Glutamatergic neuron (in vitro differentiated cells): ENCODE results near the gene EIF2B5. TPM values are rescaled to one million over a fixed set of nuclear protein-coding genes. Genes with fewer than 3 reads are reported as not detected.

Experiments used
- DNase-seq: peaks from one replicate; pipeline ENCODE4 v3.0.0; 2022
- H3K27ac Mint-ChIP-seq: one replicate; pipeline ENCODE4 v1.8.0; 2020; ENCODE audit warnings: mild to moderate bottlenecking, mixed read lengths, inconsistent platforms; ENCODE audit not compliant: unreplicated experiment
- H3K27me3 Mint-ChIP-seq: one replicate; pipeline ENCODE4 v1.8.0; 2020; ENCODE audit warnings: mild to moderate bottlenecking, moderate library complexity, mixed read lengths, inconsistent platforms; ENCODE audit not compliant: unreplicated experiment
- H3K36me3 Mint-ChIP-seq: one replicate; pipeline ENCODE4 v1.8.0; 2020; ENCODE audit warnings: mild to moderate bottlenecking, mixed read lengths, inconsistent platforms; ENCODE audit not compliant: unreplicated experiment
- H3K4me1 Mint-ChIP-seq: one replicate; pipeline ENCODE4 v1.8.0; 2020; ENCODE audit warnings: mild to moderate bottlenecking, low read depth, mixed read lengths, inconsistent platforms; ENCODE audit not compliant: unreplicated experiment
- H3K4me3 Mint-ChIP-seq: one replicate; pipeline ENCODE4 v1.8.0; 2020; ENCODE audit warnings: mild to moderate bottlenecking, mixed read lengths, inconsistent platforms; ENCODE audit not compliant: unreplicated experiment
- H3K9me3 Mint-ChIP-seq: one replicate; pipeline ENCODE4 v1.8.0; 2020; ENCODE audit warnings: mild to moderate bottlenecking, moderate library complexity, mixed read lengths, inconsistent platforms; ENCODE audit not compliant: unreplicated experiment
- total RNA-seq: library from RNA; stranded (reverse); fragmentation: NEBNext Ultra II Directional; extraction: Animal tissue kit (Norgen Biotek cat#: 25700); gene quantifications from one replicate; pipeline ENCODE4 v1.2.1, GENCODE V29; 2021; ENCODE audit not compliant: unreplicated experiment
- TF ChIP-seq, protein P1 (sequence below): fragments of 200-600 bp; sonication (generic); IDR thresholded peaks from one replicate; pipeline ENCODE4 v1.5.0; 2021; ENCODE audit not compliant: partially characterized antibody, unreplicated experiment

Gene EIF2B5
- total RNA-seq, 1 donor from 2014 or later: 41.6 TPM

DNA sequence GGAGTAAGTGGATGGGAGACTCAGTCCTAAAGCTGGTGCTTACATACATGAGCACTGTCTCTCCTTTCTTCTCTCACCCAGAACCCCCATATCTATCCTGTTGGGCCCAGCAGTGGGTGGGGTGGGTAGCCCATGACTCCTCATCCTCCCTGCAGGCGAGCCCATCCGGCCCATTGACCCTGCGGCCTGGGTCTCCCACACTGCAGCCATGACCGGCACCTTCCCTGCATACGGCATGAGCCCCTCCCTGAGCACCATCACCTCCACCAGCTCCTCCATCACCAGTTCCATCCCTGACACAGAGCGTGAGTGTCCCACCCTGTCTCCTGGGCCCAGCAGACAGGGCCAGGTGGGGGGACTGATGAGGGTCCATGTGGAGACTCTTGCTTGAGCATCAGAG, 31.5 kb downstream of the EIF2B5 start:
- H3K4me1 Mint-ChIP-seq: no peaks in the 10 kb centered on the region
- H3K9me3 Mint-ChIP-seq: no peaks in the 10 kb centered on the region
- no peak overlapping the region for H3K4me3 Mint-ChIP-seq
- TF ChIP-seq, protein P1, sequence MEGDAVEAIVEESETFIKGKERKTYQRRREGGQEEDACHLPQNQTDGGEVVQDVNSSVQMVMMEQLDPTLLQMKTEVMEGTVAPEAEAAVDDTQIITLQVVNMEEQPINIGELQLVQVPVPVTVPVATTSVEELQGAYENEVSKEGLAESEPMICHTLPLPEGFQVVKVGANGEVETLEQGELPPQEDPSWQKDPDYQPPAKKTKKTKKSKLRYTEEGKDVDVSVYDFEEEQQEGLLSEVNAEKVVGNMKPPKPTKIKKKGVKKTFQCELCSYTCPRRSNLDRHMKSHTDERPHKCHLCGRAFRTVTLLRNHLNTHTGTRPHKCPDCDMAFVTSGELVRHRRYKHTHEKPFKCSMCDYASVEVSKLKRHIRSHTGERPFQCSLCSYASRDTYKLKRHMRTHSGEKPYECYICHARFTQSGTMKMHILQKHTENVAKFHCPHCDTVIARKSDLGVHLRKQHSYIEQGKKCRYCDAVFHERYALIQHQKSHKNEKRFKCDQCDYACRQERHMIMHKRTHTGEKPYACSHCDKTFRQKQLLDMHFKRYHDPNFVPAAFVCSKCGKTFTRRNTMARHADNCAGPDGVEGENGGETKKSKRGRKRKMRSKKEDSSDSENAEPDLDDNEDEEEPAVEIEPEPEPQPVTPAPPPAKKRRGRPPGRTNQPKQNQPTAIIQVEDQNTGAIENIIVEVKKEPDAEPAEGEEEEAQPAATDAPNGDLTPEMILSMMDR: no peak
- H3K27ac Mint-ChIP-seq: no peak overlapping the region
- no peak for DNase-seq
- peaks cover 6% of the 10 kb centered on the region for H3K36me3 Mint-ChIP-seq
- H3K27me3 Mint-ChIP-seq: peaks cover 6% of the 10 kb centered on the region

DNA sequence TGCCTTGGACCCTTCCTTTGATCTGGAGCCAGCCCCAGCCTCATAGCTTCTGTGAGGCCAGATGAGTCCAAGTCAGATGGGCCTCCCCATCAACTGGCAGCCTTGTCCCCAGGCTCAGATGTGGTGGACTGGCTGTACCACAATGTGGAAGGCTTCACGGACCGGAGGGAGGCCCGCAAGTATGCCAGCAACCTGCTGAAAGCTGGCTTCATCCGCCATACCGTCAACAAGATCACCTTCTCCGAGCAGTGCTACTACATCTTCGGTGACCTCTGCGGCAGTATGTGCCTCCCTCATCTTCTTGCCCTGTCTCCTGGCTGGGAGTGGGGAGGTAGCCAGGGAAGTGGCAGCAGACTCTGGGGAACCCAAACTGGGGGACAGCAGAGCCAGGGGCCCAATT, 32.6 kb downstream of the EIF2B5 start:
- H3K4me3 Mint-ChIP-seq: no peak overlapping the region
- DNase-seq: no peak
- TF ChIP-seq, protein P1: no peak
- no peak overlapping the region for H3K27ac Mint-ChIP-seq
- no peaks in the 10 kb centered on the region for H3K9me3 Mint-ChIP-seq
- H3K4me1 Mint-ChIP-seq: no peaks in the 10 kb centered on the region
- peaks cover 8% of the 10 kb centered on the region for H3K36me3 Mint-ChIP-seq
- peaks cover 7% of the 10 kb centered on the region for H3K27me3 Mint-ChIP-seq

DNA sequence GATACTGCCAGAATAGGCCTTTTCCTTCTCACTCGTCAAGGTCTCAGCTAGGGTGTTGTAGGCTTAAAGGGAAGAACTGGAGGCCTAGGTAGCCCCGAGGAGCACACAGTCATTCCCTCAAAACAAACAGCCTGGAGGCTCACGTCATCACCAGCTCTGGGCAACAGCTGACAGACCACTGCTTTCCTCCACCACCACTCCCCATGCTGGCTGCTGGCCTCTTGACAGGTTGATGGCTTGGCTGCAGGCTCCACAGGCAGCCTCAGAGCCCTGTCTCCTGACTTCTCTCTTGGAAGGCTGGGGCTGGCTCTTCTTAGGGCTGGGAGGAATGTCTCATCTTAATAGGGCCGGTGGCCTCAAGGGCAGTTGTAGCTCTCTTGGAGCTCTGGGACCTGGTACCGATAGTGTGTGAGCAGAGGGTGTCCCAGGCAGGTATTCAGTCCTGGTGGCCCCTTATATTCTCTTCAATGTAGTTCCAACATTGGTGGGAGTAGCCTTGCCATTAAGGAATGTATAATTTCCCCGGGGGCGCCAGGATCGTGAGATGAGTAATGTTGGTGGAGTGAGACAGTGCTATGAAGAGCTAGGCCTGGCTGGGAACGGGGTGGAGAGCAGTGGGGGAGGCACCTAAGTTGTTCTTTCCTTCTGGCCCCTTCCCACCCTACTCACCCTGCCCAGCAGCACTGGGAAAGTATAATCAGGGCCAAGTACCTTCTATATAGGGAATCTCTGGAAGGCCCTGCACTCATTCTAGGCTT, 33.4 kb downstream of the EIF2B5 start:
- no peak overlapping the region for H3K4me3 Mint-ChIP-seq
- TF ChIP-seq, protein P1: no peak

DNA sequence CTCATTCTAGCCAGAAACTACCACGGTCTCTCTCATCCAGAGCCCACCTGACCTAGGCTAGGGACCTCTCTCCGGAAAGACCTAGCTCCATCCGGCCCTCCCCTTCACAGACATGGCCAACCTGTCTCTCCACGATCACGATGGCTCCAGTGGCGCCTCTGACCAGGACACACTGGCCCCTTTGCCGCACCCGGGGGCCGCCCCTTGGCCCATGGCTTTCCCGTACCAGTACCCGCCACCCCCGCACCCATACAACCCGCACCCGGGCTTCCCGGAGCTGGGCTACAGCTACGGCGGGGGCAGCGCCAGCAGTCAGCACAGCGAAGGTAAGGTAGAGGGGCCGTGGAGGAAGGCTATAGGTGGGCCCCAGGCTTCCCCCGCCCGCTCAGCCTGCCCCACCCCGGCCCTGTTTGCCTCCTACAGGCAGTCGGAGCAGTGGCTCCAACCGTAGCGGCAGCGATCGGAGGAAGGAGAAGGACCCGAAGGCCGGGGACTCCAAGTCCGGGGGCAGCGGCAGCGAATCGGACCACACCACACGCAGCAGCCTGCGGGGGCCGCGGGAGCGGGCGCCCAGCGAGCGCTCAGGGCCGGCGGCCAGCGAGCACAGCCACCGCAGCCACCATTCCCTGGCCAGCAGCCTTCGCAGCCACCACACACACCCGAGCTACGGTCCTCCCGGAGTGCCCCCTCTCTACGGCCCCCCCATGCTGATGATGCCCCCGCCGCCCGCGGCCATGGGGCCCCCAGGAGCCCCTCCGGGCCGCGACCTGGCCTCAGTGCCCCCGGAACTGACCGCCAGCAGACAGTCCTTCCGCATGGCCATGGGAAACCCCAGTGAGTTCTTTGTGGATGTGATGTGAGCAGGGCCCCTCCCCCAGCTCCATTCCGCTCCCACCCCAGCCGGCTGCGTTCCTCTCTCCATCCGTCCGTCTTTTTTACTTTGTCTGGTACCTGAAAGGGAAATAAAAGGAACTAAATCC, 35.0 kb downstream of the EIF2B5 start:
- peaks cover 2% of the 10 kb centered on the region for H3K4me1 Mint-ChIP-seq
- H3K27me3 Mint-ChIP-seq: peaks cover 13% of the 10 kb centered on the region
- H3K27ac Mint-ChIP-seq: no peak overlapping the region
- TF ChIP-seq, protein P1: no peak
- peaks cover 4% of the 10 kb centered on the region for H3K9me3 Mint-ChIP-seq
- no peak overlapping the region for H3K4me3 Mint-ChIP-seq
- H3K36me3 Mint-ChIP-seq: peaks cover 11% of the 10 kb centered on the region
- DNase-seq: no peak

More for the DNA sequence above, 33.4 kb downstream of the EIF2B5 start:
- DNase-seq: no peak
- Mint-ChIP-seq H3K4me1 (peaks cover under 1% of the 10 kb centered on the region), H3K27me3 (peaks cover 8% of the 10 kb centered on the region), H3K36me3 (peaks cover 11% of the 10 kb centered on the region), H3K27ac (peak overlapping the region; percentile 12), H3K9me3 (no peaks in the 10 kb centered on the region)

DNA sequence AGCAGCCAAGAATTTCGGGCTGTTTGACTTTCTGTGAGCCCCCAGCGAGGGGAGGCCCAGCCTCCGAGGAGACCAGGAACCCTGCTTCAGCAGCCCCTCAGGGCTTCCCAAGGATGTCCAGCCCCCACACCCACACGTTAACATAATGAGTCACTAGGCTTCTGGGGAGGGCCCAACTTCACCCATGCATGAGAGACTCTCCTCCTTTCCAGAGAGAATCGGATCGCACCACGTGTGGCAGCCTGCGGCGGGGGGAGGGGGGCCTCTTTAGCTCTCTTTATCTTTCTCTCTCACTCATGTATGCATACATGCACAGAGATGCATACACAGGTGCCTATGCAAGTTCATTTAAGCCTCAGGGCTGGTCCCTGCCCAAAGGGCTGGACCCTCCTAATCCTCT, 36.4 kb downstream of the EIF2B5 start:
- Mint-ChIP-seq H3K4me1 (peaks cover 9% of the 10 kb centered on the region), H3K27me3 (peaks cover 13% of the 10 kb centered on the region), H3K36me3 (peaks cover 11% of the 10 kb centered on the region), H3K9me3 (peaks cover 10% of the 10 kb centered on the region), H3K27ac (no peak overlapping the region), H3K4me3 (no peak overlapping the region)
- TF ChIP-seq, protein P1: no peak
- DNase-seq: no peak
